OCI-LY1 (cell line): Measurements from ENCODE around the gene L3MBTL4.

Source experiments
- H2AFZ ChIP-seq: fragments of 200-600 bp; sonication (generic), shearing (Covaris generic); 2 replicates; pipeline ENCODE4 v1.6.0; 2014; ENCODE audit warnings: antibody characterized with exemption, mild to moderate bottlenecking, low read length
- H3F3A ChIP-seq: fragments of 200-600 bp; sonication (generic), shearing (Covaris generic); 2 replicates; pipeline ENCODE4 v1.6.0; 2014; ENCODE audit warnings: mild to moderate bottlenecking, antibody characterized with exemption, low read length, moderate library complexity; ENCODE audit not compliant: insufficient read depth
- H3K27ac ChIP-seq: fragments of 200-600 bp; sonication (generic); 2 replicates; pipeline ENCODE4 v1.5.1; 2014; ENCODE audit warnings: low read length, mixed run types, mild to moderate bottlenecking, low read depth; ENCODE audit not compliant: poor library complexity, severe bottlenecking
- H3K27me3 ChIP-seq: fragments of 200-600 bp; sonication (generic); 2 replicates; pipeline ENCODE4 v1.6.0; 2014; ENCODE audit warnings: antibody characterized with exemption, mild to moderate bottlenecking, low read length, moderate library complexity; ENCODE audit not compliant: insufficient read depth
- H3K36me3 ChIP-seq: fragments of 200-600 bp; sonication (generic); 2 replicates; pipeline ENCODE4 v1.6.1; 2014; ENCODE audit warnings: mild to moderate bottlenecking, antibody characterized with exemption, low read length, moderate library complexity, mixed read lengths; ENCODE audit not compliant: insufficient read depth
- H3K4me1 ChIP-seq: fragments of 200-600 bp; sonication (generic); 2 replicates; pipeline ENCODE4 v1.5.1; 2014; ENCODE audit warnings: mild to moderate bottlenecking, low read length, moderate library complexity; ENCODE audit not compliant: insufficient read depth, severe bottlenecking
- H3K4me2 ChIP-seq: fragments of 200-600 bp; sonication (generic), shearing (Covaris generic); 2 replicates; pipeline ENCODE4 v1.6.1; 2014; ENCODE audit warnings: low read length
- H3K4me3 ChIP-seq: fragments of 200-600 bp; sonication (generic); 2 replicates; pipeline ENCODE4 v1.5.1; 2014; ENCODE audit warnings: low read length, low read depth, mild to moderate bottlenecking, mixed read lengths; ENCODE audit not compliant: poor library complexity, severe bottlenecking
- H3K79me2 ChIP-seq: fragments of 200-600 bp; shearing (Covaris generic); 2 replicates; pipeline ENCODE4 v1.6.1; 2016; ENCODE audit warnings: mixed run types, low read length, mixed read lengths; ENCODE audit not compliant: insufficient read depth
- H3K9ac ChIP-seq: fragments of 200-600 bp; sonication (generic), shearing (Covaris generic); 2 replicates; pipeline ENCODE4 v1.6.1; 2014; ENCODE audit warnings: mild to moderate bottlenecking, low read length, mixed read lengths
- H3K9me2 ChIP-seq: fragments of 200-600 bp; sonication (generic), shearing (Covaris generic); 2 replicates; pipeline ENCODE4 v1.6.1; 2014; ENCODE audit warnings: low read depth, mild to moderate bottlenecking, low read length, mixed read lengths
- H3K9me3 ChIP-seq: fragments of 200-600 bp; shearing (Covaris generic); 2 replicates; pipeline ENCODE4 v1.6.1; 2014; ENCODE audit warnings: low read length, mixed read lengths
- H4K20me1 ChIP-seq: fragments of 200-600 bp; sonication (generic), shearing (Covaris generic); 2 replicates; pipeline ENCODE4 v1.6.0; 2016; ENCODE audit warnings: mild to moderate bottlenecking, low read length; ENCODE audit not compliant: insufficient read depth
- EZH2 ChIP-seq: fragments of 200-600 bp; sonication (generic), shearing (Covaris generic); IDR thresholded peaks from 2 replicates; pipeline ENCODE4 v1.8.0; 2017; ENCODE audit warnings: borderline replicate concordance, mixed run types, mild to moderate bottlenecking, antibody characterized with exemption, low read length, moderate library complexity, mixed read lengths
- TF ChIP-seq, protein P1 (sequence below): fragments of 200-600 bp; sonication (generic), shearing (Covaris generic); IDR thresholded peaks from 2 replicates; pipeline ENCODE4 v1.5.1; 2017; ENCODE audit warnings: mild to moderate bottlenecking, antibody characterized with exemption, low read length, moderate library complexity, mixed read lengths

L3MBTL4 gene

DNA sequence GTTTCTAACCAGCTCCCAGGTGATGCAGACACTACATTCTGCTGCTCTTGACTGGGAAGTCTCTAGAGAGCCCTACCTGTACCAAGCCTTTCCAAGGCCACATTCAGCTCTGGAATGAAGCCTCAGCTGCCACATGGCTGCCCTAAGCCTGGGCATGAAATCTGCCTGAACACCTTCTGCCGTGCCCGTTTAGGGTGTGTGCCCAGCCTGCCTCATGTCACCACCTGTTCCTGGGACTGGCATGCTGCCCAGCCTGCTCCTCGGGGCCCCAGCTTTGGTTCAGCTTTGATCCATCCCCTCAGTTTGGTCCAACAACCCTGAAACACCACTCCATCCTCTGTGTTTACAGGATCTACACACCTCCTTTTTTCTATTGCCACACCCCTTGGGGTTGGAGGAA is 210.9 kb downstream of the L3MBTL4 start:
- H3K9me2 ChIP-seq: no peaks in the 10 kb centered on the region
- no peak overlapping the region for H3K4me3 ChIP-seq
- no peak overlapping the region for H3K27ac ChIP-seq
- H4K20me1 ChIP-seq: no peaks in the 10 kb centered on the region
- TF ChIP-seq, protein P1, sequence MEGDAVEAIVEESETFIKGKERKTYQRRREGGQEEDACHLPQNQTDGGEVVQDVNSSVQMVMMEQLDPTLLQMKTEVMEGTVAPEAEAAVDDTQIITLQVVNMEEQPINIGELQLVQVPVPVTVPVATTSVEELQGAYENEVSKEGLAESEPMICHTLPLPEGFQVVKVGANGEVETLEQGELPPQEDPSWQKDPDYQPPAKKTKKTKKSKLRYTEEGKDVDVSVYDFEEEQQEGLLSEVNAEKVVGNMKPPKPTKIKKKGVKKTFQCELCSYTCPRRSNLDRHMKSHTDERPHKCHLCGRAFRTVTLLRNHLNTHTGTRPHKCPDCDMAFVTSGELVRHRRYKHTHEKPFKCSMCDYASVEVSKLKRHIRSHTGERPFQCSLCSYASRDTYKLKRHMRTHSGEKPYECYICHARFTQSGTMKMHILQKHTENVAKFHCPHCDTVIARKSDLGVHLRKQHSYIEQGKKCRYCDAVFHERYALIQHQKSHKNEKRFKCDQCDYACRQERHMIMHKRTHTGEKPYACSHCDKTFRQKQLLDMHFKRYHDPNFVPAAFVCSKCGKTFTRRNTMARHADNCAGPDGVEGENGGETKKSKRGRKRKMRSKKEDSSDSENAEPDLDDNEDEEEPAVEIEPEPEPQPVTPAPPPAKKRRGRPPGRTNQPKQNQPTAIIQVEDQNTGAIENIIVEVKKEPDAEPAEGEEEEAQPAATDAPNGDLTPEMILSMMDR: no peak
- TF ChIP-seq EZH2: no peak
- H3K9ac ChIP-seq: no peak overlapping the region
- H3K36me3 ChIP-seq: no peaks in the 10 kb centered on the region
- H2AFZ ChIP-seq: no peak overlapping the region
- H3K27me3 ChIP-seq: no peaks in the 10 kb centered on the region
- H3K4me2 ChIP-seq: no peak overlapping the region
- H3K4me1 ChIP-seq: no peaks in the 10 kb centered on the region
- no peaks in the 10 kb centered on the region for H3K9me3 ChIP-seq
- H3K79me2 ChIP-seq: no peaks in the 10 kb centered on the region
- H3F3A ChIP-seq: no peaks in the 10 kb centered on the region

DNA sequence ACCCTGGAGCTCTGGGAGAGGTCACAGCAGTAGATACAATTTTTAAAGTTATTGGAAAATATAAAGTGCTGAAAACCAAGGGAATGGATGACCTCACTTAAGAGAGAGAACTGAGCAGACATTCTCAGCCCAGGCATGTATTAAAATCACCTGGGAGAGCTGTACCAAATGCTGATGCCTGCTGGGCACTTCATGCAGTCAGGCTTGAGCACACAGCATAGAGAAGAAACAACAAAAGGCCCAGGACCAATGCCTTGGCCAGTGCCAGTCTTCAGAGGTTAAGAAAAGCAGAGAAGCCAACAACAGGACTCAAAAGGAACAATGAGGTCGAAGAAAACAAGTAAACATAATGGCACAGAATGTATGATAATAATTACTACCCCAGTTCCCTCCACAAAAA is 211.8 kb downstream of the L3MBTL4 start:
- no peak overlapping the region for H3K4me2 ChIP-seq

DNA sequence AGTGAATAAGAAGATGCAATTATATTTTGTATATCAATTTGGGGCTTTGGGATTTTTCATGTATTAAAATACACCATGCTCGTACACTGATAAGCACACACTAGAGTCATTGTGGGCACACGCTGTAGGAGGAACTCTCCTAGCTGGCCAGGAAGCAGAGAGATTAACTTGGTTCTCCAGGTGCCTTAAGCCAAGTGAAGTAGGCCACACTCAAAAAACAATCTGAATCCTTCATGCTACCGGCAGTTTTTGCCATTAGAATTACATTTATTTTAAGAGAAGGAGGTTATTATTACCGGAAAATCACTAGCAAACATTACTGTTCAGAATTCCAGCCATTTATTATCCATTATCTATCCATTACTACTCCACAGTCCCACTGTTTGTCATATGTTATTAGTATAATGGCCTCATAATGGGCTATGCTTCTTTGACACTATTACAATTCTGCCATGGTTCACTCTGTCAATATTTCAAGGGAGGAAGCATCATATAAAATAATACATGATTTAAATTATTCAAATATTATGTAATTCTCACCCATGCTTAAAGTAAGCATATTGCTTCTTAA is 214.4 kb downstream of the L3MBTL4 start:
- H3K4me3 ChIP-seq: no peak overlapping the region
- H3K9me3 ChIP-seq: no peaks in the 10 kb centered on the region
- no peak overlapping the region for H3K4me2 ChIP-seq
- no peaks in the 10 kb centered on the region for H3F3A ChIP-seq
- TF ChIP-seq, protein P1: no peak
- no peak for TF ChIP-seq EZH2
- no peak overlapping the region for H2AFZ ChIP-seq
- H3K9ac ChIP-seq: no peak overlapping the region
- no peaks in the 10 kb centered on the region for H4K20me1 ChIP-seq
- H3K27me3 ChIP-seq: no peaks in the 10 kb centered on the region
- no peaks in the 10 kb centered on the region for H3K36me3 ChIP-seq
- no peaks in the 10 kb centered on the region for H3K9me2 ChIP-seq
- no peaks in the 10 kb centered on the region for H3K4me1 ChIP-seq
- H3K79me2 ChIP-seq: no peaks in the 10 kb centered on the region
- no peak overlapping the region for H3K27ac ChIP-seq

More for the DNA sequence above, 211.8 kb downstream of the L3MBTL4 start:
- H3K79me2 ChIP-seq: no peaks in the 10 kb centered on the region
- no peaks in the 10 kb centered on the region for H3K9me2 ChIP-seq
- no peaks in the 10 kb centered on the region for H3K27me3 ChIP-seq
- H3K36me3 ChIP-seq: no peaks in the 10 kb centered on the region
- no peak overlapping the region for H3K4me3 ChIP-seq
- H3K4me1 ChIP-seq: no peaks in the 10 kb centered on the region
- no peaks in the 10 kb centered on the region for H3K9me3 ChIP-seq
- TF ChIP-seq, protein P1: no peak
- no peak for TF ChIP-seq EZH2
- no peak overlapping the region for H3K9ac ChIP-seq
- no peaks in the 10 kb centered on the region for H4K20me1 ChIP-seq
- H3K27ac ChIP-seq: no peak overlapping the region
- no peaks in the 10 kb centered on the region for H3F3A ChIP-seq
- H2AFZ ChIP-seq: no peak overlapping the region
